BJ (cell line): ENCODE results near the gene PHLDB2. TPM values are rescaled to one million over a fixed set of nuclear protein-coding genes. Genes with fewer than 3 reads are reported as not detected.

Experiments used
- CTCF ChIA-PET: fragments of 350-600 bp; formaldehyde crosslinking; extraction: SDS; loops from one replicate; lab custom pipeline; 2021; ENCODE audit warnings: antibody characterized with exemption, inconsistent platforms; lab: Yijun Ruan, JAX
- POLR2A ChIA-PET: fragments of 300-600 bp; sonication (Branson Sonifier 250); formaldehyde crosslinking; extraction: SDS; loops from one replicate; lab custom pipeline; 2021; ENCODE audit warnings: antibody characterized with exemption; lab: Charles Lee
- DNase-seq: peaks from one replicate; pipeline ENCODE4 v3.0.0-alpha.2; 2011; ENCODE audit warnings: low read depth
- H3K27me3 ChIP-seq: 2 replicates; pipeline ENCODE4 v1.6.0; 2011; ENCODE audit warnings: low read length; ENCODE audit not compliant: control insufficient read depth, insufficient read depth
- H3K36me3 ChIP-seq: 2 replicates; pipeline ENCODE4 v1.5.1; 2011; ENCODE audit warnings: low read length; ENCODE audit not compliant: control insufficient read depth, insufficient read depth
- H3K4me3 ChIP-seq: 2 replicates; pipeline ENCODE4 v1.5.1; 2011; ENCODE audit warnings: low read depth, mild to moderate bottlenecking, control low read depth, low read length
- CTCF ChIP-seq: IDR thresholded peaks from 2 replicates; pipeline ENCODE4 v1.5.1; 2011; ENCODE audit warnings: low read depth, mild to moderate bottlenecking, control low read depth, inconsistent platforms, low read length, moderate library complexity; ENCODE audit not compliant: insufficient read depth
- polyA plus RNA-seq: library from polyadenylated mRNA; depleted of rRNA; stranded (reverse); fragments of >200 nt; gene quantifications from 2 replicates; pipeline ENCODE4 v1.2.3, GENCODE V29; 2011

PHLDB2 gene
- polyA plus RNA-seq, 1 experiment = 44.7 TPM

DNA sequence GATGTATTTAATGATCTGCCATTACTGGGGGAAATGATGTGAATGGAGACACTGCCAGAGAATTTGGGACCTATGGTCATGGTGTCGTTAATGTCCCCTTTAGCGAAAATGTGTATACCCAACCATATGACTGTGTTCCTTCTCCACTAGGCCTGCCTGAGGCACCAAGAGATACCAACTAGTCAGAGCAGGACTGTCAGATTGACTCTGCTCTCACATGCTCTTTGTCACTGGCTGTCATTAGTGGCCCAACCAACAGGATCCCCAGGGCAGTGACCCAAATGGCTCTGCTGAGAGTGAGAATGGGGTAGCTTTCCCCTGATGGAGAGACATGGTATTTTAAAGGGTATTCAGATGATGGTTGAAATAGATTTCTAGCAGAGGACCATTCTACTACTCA is 142.5 kb downstream of the PHLDB2 start:
- DNase-seq = no peak
- Histone ChIP-seq H3K36me3 (no peaks in the 10 kb centered on the region), H3K4me3 (no peak overlapping the region), H3K27me3 (no peaks in the 10 kb centered on the region)
- TF ChIP-seq CTCF = no peak
- ChIA-PET POLR2A (interaction anchor here (0.6 kb wide), 1 partner anchor 202 kb away, joined by 3 read pairs; no protein-coding TSS in a partner anchor), CTCF (interaction anchor here (0.7 to 14.6 kb wide), 7 partner anchors 9 to 43 kb away, joined by 3 to 203 read pairs (median 4); partner anchors contain the start of gene TMPRSS7)

DNA sequence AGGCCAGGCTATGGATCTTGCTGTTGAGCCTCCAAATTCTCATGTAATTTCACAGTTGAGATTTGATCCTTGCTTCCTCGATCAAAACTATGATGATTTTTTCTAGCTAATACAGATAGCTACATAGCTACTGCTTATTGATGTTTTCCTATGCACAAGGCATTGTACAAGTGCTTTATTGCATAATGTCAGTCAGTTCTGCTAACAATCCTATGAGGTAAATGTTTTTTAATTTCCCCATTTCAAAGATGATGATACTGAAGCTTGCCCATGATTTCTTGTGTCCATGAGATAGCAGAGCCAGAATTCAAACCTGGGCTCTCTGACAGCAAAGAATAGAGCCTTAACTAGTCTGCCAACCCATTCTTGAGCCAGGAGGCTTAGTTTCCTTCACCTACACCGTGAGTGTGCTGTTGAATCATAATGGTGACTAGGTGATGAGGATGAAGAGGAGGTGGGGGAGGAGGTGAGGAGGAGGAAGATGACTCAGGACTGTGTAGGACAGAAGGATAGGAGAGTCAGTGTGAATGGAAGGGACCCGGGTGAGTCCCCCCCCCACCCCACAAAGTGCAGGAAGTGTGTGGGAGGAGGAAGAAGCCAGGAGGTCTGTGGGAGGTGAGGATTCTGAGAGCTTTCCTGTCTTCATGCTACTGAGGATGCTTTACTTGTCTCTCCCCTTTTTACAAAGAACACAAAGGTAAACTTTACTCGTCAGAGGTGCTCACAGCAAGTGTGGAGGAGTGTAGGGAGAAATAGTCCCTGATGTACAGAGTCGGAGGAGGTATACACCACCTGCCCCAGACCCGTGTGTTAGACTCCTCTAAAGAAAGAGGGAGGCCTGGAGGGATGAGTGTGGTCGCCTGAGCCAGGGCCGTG is 143.3 kb downstream of the PHLDB2 start:
- POLR2A ChIA-PET = no interaction called here
- Histone ChIP-seq H3K4me3 (no peak overlapping the region), H3K27me3 (no peaks in the 10 kb centered on the region), H3K36me3 (no peaks in the 10 kb centered on the region)
- no peak for DNase-seq
- no peak for TF ChIP-seq CTCF
- CTCF ChIA-PET = interaction anchor here (0.7 to 9.7 kb wide), 6 partner anchors 9 to 41 kb away, joined by 3 to 82 read pairs (median 6); partner anchors contain the start of gene TMPRSS7

- DNase-seq = no peak
- no peak overlapping the region for H3K4me3 ChIP-seq
- no peaks in the 10 kb centered on the region for H3K36me3 ChIP-seq
- H3K27me3 ChIP-seq = no peaks in the 10 kb centered on the region
- ChIA-PET POLR2A (no interaction called here), CTCF (interaction anchor here (1.0 to 9.7 kb wide), 7 partner anchors 10 to 286 kb away, joined by 3 to 82 read pairs (median 6); no protein-coding TSS in a partner anchor)
- no peak for TF ChIP-seq CTCF
Observed at GRCh38 chr3:112003321-112004080, 144.4 kb downstream of the PHLDB2 start.

DNA sequence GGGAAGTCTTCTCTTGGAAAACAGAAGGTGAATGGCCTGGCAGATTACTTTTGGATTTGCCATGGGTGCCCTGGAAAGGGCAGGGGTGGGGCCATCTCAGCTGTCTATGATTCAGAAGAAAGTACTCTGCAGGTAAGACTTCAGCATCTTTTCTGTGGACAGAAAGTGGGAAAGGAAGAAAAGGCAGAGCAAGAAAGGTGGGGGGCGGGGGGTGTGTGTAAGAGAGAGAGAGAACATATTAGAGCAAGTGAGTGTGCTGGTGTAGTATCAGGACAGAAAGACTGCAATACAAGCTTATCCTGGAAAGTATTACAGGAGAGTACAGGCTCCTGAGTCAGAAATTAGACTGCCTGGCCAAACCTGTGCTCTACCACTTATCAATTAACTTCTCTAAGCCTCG is 145.1 kb downstream of the PHLDB2 start:
- no peaks in the 10 kb centered on the region for H3K36me3 ChIP-seq
- no peak for DNase-seq
- no peak overlapping the region for H3K4me3 ChIP-seq
- POLR2A ChIA-PET = no interaction called here
- CTCF ChIA-PET = interaction anchor here (1.0 to 9.7 kb wide), 5 partner anchors 9 to 287 kb away, joined by 3 to 82 read pairs (median 8); no protein-coding TSS in a partner anchor
- no peak for TF ChIP-seq CTCF
- H3K27me3 ChIP-seq = no peaks in the 10 kb centered on the region

GRCh38 chr3:112004669-112005068 is 145.6 kb downstream of the PHLDB2 start:
- CTCF ChIA-PET = interaction anchor here (1.3 to 9.7 kb wide), 4 partner anchors 8 to 288 kb away, joined by 3 to 82 read pairs (median 10); no protein-coding TSS in a partner anchor
- H3K36me3 ChIP-seq = no peaks in the 10 kb centered on the region
- no peak for DNase-seq
- H3K4me3 ChIP-seq = no peak overlapping the region
- TF ChIP-seq CTCF = no peak
- H3K27me3 ChIP-seq = no peaks in the 10 kb centered on the region
- POLR2A ChIA-PET = no interaction called here
